Occipital lobe (tissue), 2 donors: ENCODE measurements around the gene TRDMT1. TPM values are rescaled to one million over a fixed set of nuclear protein-coding genes. Genes with fewer than 3 reads are reported as not detected.
A peak's percentile ranks its signal among the peaks of the same experiment; 100 is the strongest.

ENCODE experiments used
- DNase-seq: peaks from one replicate; lab custom pipeline; 2025; lab: John Stamatoyannopoulos, UW
- total RNA-seq: library from RNA; depleted of rRNA; stranded (reverse); fragments of >200 nt; gene quantifications from one replicate; pipeline ENCODE4 v1.2.3, GENCODE V29; 2014

The TRDMT1 gene
- total RNA-seq, result 39.3 TPM

GRCh38 chr10:17200912-17201793, at the start of gene TRDMT1:
TSS of gene TRDMT1 (minus strand) at chr10:17201672. CDS start at chr10:17201634, 38 bp downstream.
- peak; percentile 85 for DNase-seq

GRCh38 chr10:17250736-17251135, 49.3 kb upstream of the TRDMT1 start:
- DNase-seq, result no peak

- DNase-seq, result no peak
Observed at GRCh38 chr10:17249820-17250219, 48.3 kb upstream of the TRDMT1 start.

GRCh38 chr10:17248964-17249363, 47.5 kb upstream of the TRDMT1 start:
- DNase-seq, result no peak

GRCh38 chr10:17247210-17247609, 45.7 kb upstream of the TRDMT1 start:
- DNase-seq, result no peak

GRCh38 chr10:17244700-17245365, 43.4 kb upstream of the TRDMT1 start:
- no peak for DNase-seq

GRCh38 chr10:17241611-17242333, 40.3 kb upstream of the TRDMT1 start:
- DNase-seq, result no peak

GRCh38 chr10:17240616-17241015, 39.1 kb upstream of the TRDMT1 start:
- DNase-seq, result no peak

GRCh38 chr10:17240096-17240495, 38.6 kb upstream of the TRDMT1 start:
- no peak for DNase-seq

- no peak for DNase-seq
Observed at GRCh38 chr10:17239345-17240085, 38.0 kb upstream of the TRDMT1 start.

- no peak for DNase-seq
Observed at GRCh38 chr10:17238445-17239291, 37.2 kb upstream of the TRDMT1 start.

GRCh38 chr10:17237915-17238444, 36.5 kb upstream of the TRDMT1 start:
- no peak for DNase-seq

GRCh38 chr10:17237149-17237527, 35.7 kb upstream of the TRDMT1 start:
- no peak for DNase-seq

- DNase-seq, result no peak
Observed at GRCh38 chr10:17236468-17237148, 35.1 kb upstream of the TRDMT1 start.

- DNase-seq, result no peak
Observed at GRCh38 chr10:17235136-17235535, 33.7 kb upstream of the TRDMT1 start.

- no peak for DNase-seq
Observed at GRCh38 chr10:17234431-17234945, 33.0 kb upstream of the TRDMT1 start.

GRCh38 chr10:17233286-17233991, 32.0 kb upstream of the TRDMT1 start:
- DNase-seq, result no peak

- no peak for DNase-seq
Observed at GRCh38 chr10:17232276-17232960, 30.9 kb upstream of the TRDMT1 start.
